ENCODE data around the gene ITGAE.

ITGAE gene

GRCh38 chr17:3727041-3727440 is 73.9 kb downstream of the ITGAE start:
- Histone ChIP-seq H3K4me2 (no peak overlapping the region), H3K4me3 (IDR thresholded peaks at IDR 0.05; ENCODE audit: insufficient read depth, low read depth, low read length) (no peak overlapping the region), H3K27ac (no peak overlapping the region), H4K20me1 (ENCODE audit: insufficient read depth) (no peaks in the 10 kb centered on the region), H3K79me2 (ENCODE audit: insufficient read depth, low read depth) (peaks cover 31% of the 10 kb centered on the region), H3K9ac (no peak overlapping the region), H2AFZ (ENCODE audit: low read depth) (no peak overlapping the region), H3K36me3 (ENCODE audit: insufficient read depth) (no peaks in the 10 kb centered on the region), H3K4me1 (ENCODE audit: low read depth, poor library complexity, severe bottlenecking) (peaks cover 23% of the 10 kb centered on the region), H3K27me3 (ENCODE audit: insufficient read depth, low read depth) (no peaks in the 10 kb centered on the region)
- no peak for TF ChIP-seq CTCF (conservative IDR thresholded peaks at IDR 0.05; ENCODE audit: low read depth, low read length)

- peak overlapping the region; percentile 72 for H3K9ac ChIP-seq
- no peak for TF ChIP-seq CTCF (conservative IDR thresholded peaks at IDR 0.05; ENCODE audit: low read depth, low read length)
- no peak overlapping the region for H3K27ac ChIP-seq
- H3K4me1 ChIP-seq (ENCODE audit: low read depth, poor library complexity, severe bottlenecking) = peaks cover 23% of the 10 kb centered on the region
- H2AFZ ChIP-seq (ENCODE audit: low read depth) = no peak overlapping the region
- H3K79me2 ChIP-seq (ENCODE audit: insufficient read depth, low read depth) = peaks cover 31% of the 10 kb centered on the region
- H3K36me3 ChIP-seq (ENCODE audit: insufficient read depth) = no peaks in the 10 kb centered on the region
- no peaks in the 10 kb centered on the region for H3K27me3 ChIP-seq (ENCODE audit: insufficient read depth, low read depth)
- no peak overlapping the region for H3K4me3 ChIP-seq (IDR thresholded peaks at IDR 0.05; ENCODE audit: insufficient read depth, low read depth, low read length)
- no peaks in the 10 kb centered on the region for H4K20me1 ChIP-seq (ENCODE audit: insufficient read depth)
- H3K4me2 ChIP-seq = peak overlapping the region; percentile 92
Observed at GRCh38 chr17:3724378-3725077, 76.5 kb downstream of the ITGAE start.

- no peak for TF ChIP-seq CTCF (conservative IDR thresholded peaks at IDR 0.05; ENCODE audit: low read depth, low read length)
- Histone ChIP-seq H3K9ac (peak within 1 kb of the TSS; percentile 72), H2AFZ (ENCODE audit: low read depth) (peak within 1 kb of the TSS; percentile 86), H3K4me2 (peak within 1 kb of the TSS; percentile 94), H3K79me2 (ENCODE audit: insufficient read depth, low read depth) (peaks cover 31% of the 10 kb centered on the region), H3K27me3 (ENCODE audit: insufficient read depth, low read depth) (no peaks in the 10 kb centered on the region), H3K4me1 (ENCODE audit: low read depth, poor library complexity, severe bottlenecking) (peaks cover 23% of the 10 kb centered on the region), H3K4me3 (IDR thresholded peaks at IDR 0.05; ENCODE audit: insufficient read depth, low read depth, low read length) (no peak within 1 kb of the TSS), H3K27ac (peak within 1 kb of the TSS; percentile 49), H3K36me3 (ENCODE audit: insufficient read depth) (no peaks in the 10 kb centered on the region), H4K20me1 (ENCODE audit: insufficient read depth) (no peaks in the 10 kb centered on the region)
Observed at GRCh38 chr17:3723556-3724377, 77.2 kb downstream of the ITGAE start, which contains the start of gene HASPIN. TSS of gene HASPIN (plus strand) at chr17:3723903. CDS start at chr17:3723936, 33 bp downstream.

- Histone ChIP-seq H2AFZ (ENCODE audit: low read depth) (peak overlapping the region; percentile 86), H3K9ac (peak overlapping the region; percentile 72), H3K27me3 (ENCODE audit: insufficient read depth, low read depth) (no peaks in the 10 kb centered on the region), H3K4me2 (peak overlapping the region; percentile 94), H3K27ac (peak overlapping the region; percentile 49), H3K4me3 (IDR thresholded peaks at IDR 0.05; ENCODE audit: insufficient read depth, low read depth, low read length) (no peak overlapping the region), H3K36me3 (ENCODE audit: insufficient read depth) (no peaks in the 10 kb centered on the region), H4K20me1 (ENCODE audit: insufficient read depth) (no peaks in the 10 kb centered on the region), H3K79me2 (ENCODE audit: insufficient read depth, low read depth) (peaks cover 31% of the 10 kb centered on the region), H3K4me1 (ENCODE audit: low read depth, poor library complexity, severe bottlenecking) (peaks cover 23% of the 10 kb centered on the region)
- no peak for TF ChIP-seq CTCF (conservative IDR thresholded peaks at IDR 0.05; ENCODE audit: low read depth, low read length)
Observed at GRCh38 chr17:3723188-3723555, 77.8 kb downstream of the ITGAE start.
